Measurements from ENCODE around the gene COL3A1. TPM values are rescaled to one million over a fixed set of nuclear protein-coding genes. Genes with fewer than 3 reads are reported as not detected.

COL3A1 gene
- total RNA-seq, 3 donors from 2014 or later = 98.1 to 303 (median 98.6) TPM

GRCh38 chr2:189046320-189046719, 72.1 kb downstream of the COL3A1 start:
- no peak overlapping the region for H3K27ac ChIP-seq
- no peaks in the 10 kb centered on the region for H3K27me3 ChIP-seq
- no peak for DNase-seq (ENCODE audit: low spot score in 2 of 2)
- no peak overlapping the region for H3K4me3 ChIP-seq
- no peaks in the 10 kb centered on the region for H3K9me3 ChIP-seq
- intact Hi-C loops (cut with DNase I; ENCODE audit: low total_unique reads) = loop anchor here (10.0 kb wide), 1 partner anchor 502 kb away; no protein-coding TSS in a partner anchor
- TF ChIP-seq CTCF (IDR thresholded peaks at IDR 0.05) = no peak
- no peak for TF ChIP-seq POLR2A (IDR thresholded peaks at IDR 0.05)
- TF ChIP-seq POLR2AphosphoS5 (IDR thresholded peaks at IDR 0.05) = no peak
- H3K36me3 ChIP-seq = no peaks in the 10 kb centered on the region
- H3K4me1 ChIP-seq = no peaks in the 10 kb centered on the region

- no peak overlapping the region for H3K4me3 ChIP-seq
- no peaks in the 10 kb centered on the region for H3K4me1 ChIP-seq
- intact Hi-C loops (cut with DNase I; ENCODE audit: low total_unique reads) = loop anchor here (10.0 kb wide), 1 partner anchor 503 kb away; no protein-coding TSS in a partner anchor
- no peak overlapping the region for H3K27ac ChIP-seq
- H3K9me3 ChIP-seq = no peaks in the 10 kb centered on the region
- no peaks in the 10 kb centered on the region for H3K36me3 ChIP-seq
- H3K27me3 ChIP-seq = no peaks in the 10 kb centered on the region
- DNase-seq (ENCODE audit: low spot score in 2 of 2) = no peak
- no peak for TF ChIP-seq POLR2AphosphoS5 (IDR thresholded peaks at IDR 0.05)
- TF ChIP-seq POLR2A (IDR thresholded peaks at IDR 0.05) = no peak
- TF ChIP-seq CTCF (IDR thresholded peaks at IDR 0.05) = no peak
These were observed 73.2 kb downstream of the COL3A1 start for GRCh38 chr2:189047171-189047888.

GRCh38 chr2:189048189-189048588, 74.0 kb downstream of the COL3A1 start:
- H3K36me3 ChIP-seq = no peaks in the 10 kb centered on the region

GRCh38 chr2:189049709-189050164, 75.6 kb downstream of the COL3A1 start:
- no peaks in the 10 kb centered on the region for H3K36me3 ChIP-seq
- no peak overlapping the region for H3K4me3 ChIP-seq
- H3K27ac ChIP-seq = no peak overlapping the region
- intact Hi-C loops (cut with DNase I; ENCODE audit: low total_unique reads) = loop anchor here (10.0 kb wide), 1 partner anchor 505 kb away; no protein-coding TSS in a partner anchor
- H3K4me1 ChIP-seq = no peaks in the 10 kb centered on the region
- TF ChIP-seq CTCF (IDR thresholded peaks at IDR 0.05) = no peak
- no peak for TF ChIP-seq POLR2A (IDR thresholded peaks at IDR 0.05)
- TF ChIP-seq POLR2AphosphoS5 (IDR thresholded peaks at IDR 0.05) = no peak
- H3K27me3 ChIP-seq = no peaks in the 10 kb centered on the region
- DNase-seq (ENCODE audit: low spot score in 2 of 2) = no peak
- H3K9me3 ChIP-seq = no peaks in the 10 kb centered on the region

More at GRCh38 chr2:189048189-189048588, 74.0 kb downstream of the COL3A1 start:
- Histone ChIP-seq H3K4me1 (no peaks in the 10 kb centered on the region), H3K27ac (no peak overlapping the region), H3K9me3 (no peaks in the 10 kb centered on the region), H3K27me3 (no peaks in the 10 kb centered on the region), H3K4me3 (no peak overlapping the region)
- intact Hi-C loops (cut with DNase I; ENCODE audit: low total_unique reads) = loop anchor here (10.0 kb wide), 1 partner anchor 503 kb away; no protein-coding TSS in a partner anchor
- TF ChIP-seq CTCF (IDR thresholded peaks at IDR 0.05) (no peak), POLR2A (IDR thresholded peaks at IDR 0.05) (no peak)
- DNase-seq (ENCODE audit: low spot score in 2 of 2) = no peak

- Histone ChIP-seq H3K9me3 (no peaks in the 10 kb centered on the region), H3K4me1 (no peaks in the 10 kb centered on the region), H3K36me3 (no peaks in the 10 kb centered on the region), H3K27me3 (no peaks in the 10 kb centered on the region), H3K4me3 (no peak overlapping the region), H3K27ac (no peak overlapping the region)
- no peak for TF ChIP-seq POLR2AphosphoS5 (IDR thresholded peaks at IDR 0.05)
- TF ChIP-seq CTCF (IDR thresholded peaks at IDR 0.05) = no peak
- no peak for TF ChIP-seq POLR2A (IDR thresholded peaks at IDR 0.05)
- intact Hi-C loops (cut with DNase I; ENCODE audit: low total_unique reads) = no loop called here
- DNase-seq (ENCODE audit: low spot score in 2 of 2) = no peak
These were observed 76.1 kb downstream of the COL3A1 start for GRCh38 chr2:189050165-189050712.

All from breast epithelium (tissue), 4 donors.